ENCODE results near the gene H6PD. TPM values are rescaled to one million over a fixed set of nuclear protein-coding genes. Genes with fewer than 3 reads are reported as not detected.

Gene H6PD
- total and polyA plus RNA-seq, 9 of the 15 experiments (the other 6 are each of a cell fraction or from before 2014, with no cell fraction given), result 0.04 to 2.5 (median 0.95) TPM

DNA sequence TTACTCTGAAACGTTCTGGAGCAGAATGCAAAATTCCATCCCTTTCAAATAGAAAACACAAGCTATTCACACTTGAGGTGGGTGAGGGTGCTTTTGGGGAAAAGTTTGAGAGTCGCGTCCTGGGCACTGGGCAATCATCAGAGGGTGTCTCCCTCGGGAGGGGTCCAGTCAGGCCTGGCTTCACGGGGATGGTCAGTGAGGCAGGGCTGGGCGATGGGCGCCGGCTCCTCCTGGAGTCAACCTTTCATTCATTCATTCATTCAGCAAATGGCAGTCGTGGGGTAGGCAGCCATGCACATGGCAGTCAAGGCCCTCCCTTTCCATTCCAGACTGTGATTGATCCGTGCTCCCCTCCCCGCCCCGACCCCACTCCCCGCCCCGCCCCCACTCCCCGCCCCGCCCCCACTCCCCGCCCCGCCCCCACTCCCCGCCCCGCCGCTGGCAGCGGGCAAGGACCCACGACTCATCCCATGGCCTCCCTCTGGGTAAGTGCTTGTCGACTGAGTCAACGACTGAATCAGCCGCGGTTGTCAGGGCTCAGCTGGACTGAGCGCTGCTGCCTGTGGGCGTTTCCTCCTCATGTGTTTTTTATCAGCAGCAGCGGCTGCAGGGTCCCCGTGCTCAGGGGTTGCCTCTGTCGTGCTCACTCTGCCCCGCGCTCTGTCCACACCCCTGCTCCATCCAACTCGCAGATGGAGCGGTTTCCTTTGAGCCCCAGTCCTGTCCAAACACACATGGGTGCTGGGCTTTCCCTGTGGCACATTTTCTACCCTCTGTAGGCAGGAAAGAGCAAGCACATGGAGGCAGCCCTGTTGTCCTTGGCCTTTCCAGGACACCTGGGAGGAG lies 45.7 kb downstream of the H6PD start:
- Histone ChIP-seq H3K27me3 (ENCODE audit: control insufficient read depth in 2 of 2, insufficient read depth in 2 of 2, low read length in 2 of 2) (peaks cover 15 to 54% of the 10 kb centered on the region in 2 experiments), H3K4me2 (ENCODE audit: insufficient read depth, low read length) (no peak overlapping the region), H3K9me3 (replicated peaks; ENCODE audit: control insufficient read depth, insufficient read depth, low read depth, low read length) (no peaks in the 10 kb centered on the region; the same call in 1 of the 2 replicates), H3K9me1 (ENCODE audit: control insufficient read depth, insufficient read depth, low read length) (no peaks in the 10 kb centered on the region), H3K36me3 (ENCODE audit: control insufficient read depth, insufficient read depth, low read length) (no peaks in the 10 kb centered on the region), H3K79me2 (ENCODE audit: control insufficient read depth, insufficient read depth, low read length) (no peaks in the 10 kb centered on the region), H2AFZ (ENCODE audit: low read depth, low read length) (no peak overlapping the region), H3K4me1 (replicated peaks in 1 of 2; ENCODE audit: control insufficient read depth in 2 of 2, insufficient read depth in 2 of 2, low read length in 2 of 2) (peaks cover 4 to 16% of the 10 kb centered on the region in 2 experiments; a peak in 3 of 5 replicates), H3K4me3 (no peak overlapping the region), H4K20me1 (replicated peaks; ENCODE audit: control insufficient read depth, insufficient read depth, low read length) (peaks cover 8% of the 10 kb centered on the region; the same call in 1 of the 2 replicates), H3K9ac (ENCODE audit: insufficient read depth in 1 of 2, low read depth in 2 of 2, low read length in 2 of 2) (peak overlapping the region in 1 of 2 experiments; percentile 55; a peak in 1 of 4 replicates), H3K27ac (ENCODE audit: extremely low read depth, low read depth, low read length) (no peak overlapping the region)
- intact Hi-C loops (cut with micrococcal nuclease), result loop anchor here (10.0 kb wide), 1 partner anchor 305 kb away; the partner anchor contains the start of gene TMEM201
- 15% methylated on average over 30 of the region's 36 CpGs for WGBS (ENCODE audit: insufficient coverage, low coverage, missing lambda C conversion rate)
- ATAC-seq, result peak; percentile 71
- TF ChIP-seq ARID3B (CRISPR knock-in tag; IDR thresholded peaks at IDR 0.05; ENCODE audit: borderline replicate concordance) (no peak), COPS2 (conservative IDR thresholded peaks at IDR 0.05) (no peak), BHLHE40 (IDR thresholded peaks at IDR 0.05; ENCODE audit: low read length) (peak; percentile 40; the same call in 1 of the 2 replicates), EP300 (IDR thresholded peaks at IDR 0.05; ENCODE audit: low read length) (no peak), UBTF (IDR thresholded peaks at IDR 0.05; ENCODE audit: borderline replicate concordance in 1 of 2, low read depth in 2 of 2, low read length in 2 of 2) (0 out of 4 replicates have a peak, but pooled peaks of 1 of the 2 experiments have one; percentile 56), VEZF1 (CRISPR knock-in tag; IDR thresholded peaks at IDR 0.05) (peak; percentile 17; the same call in 1 of the 2 replicates), TFAP4 (CRISPR knock-in tag; IDR thresholded peaks at IDR 0.05; ENCODE audit: borderline replicate concordance) (peak; percentile 65; the same call in 1 of the 2 replicates), MYNN (IDR thresholded peaks at IDR 0.05) (peak; percentile 43; the same call in 1 of the 2 replicates), MYNN (CRISPR knock-in tag; IDR thresholded peaks at IDR 0.05) (no peak), KLF13 (tag; IDR thresholded peaks at IDR 0.05; ENCODE audit: borderline replicate concordance, low read depth) (peak; percentile 56; the same call in 1 of the 2 replicates), EGR1 (conservative IDR thresholded peaks at IDR 0.05) (peak; percentile 47; the same call in 1 of the 2 replicates)
- TF ChIP-seq, protein P1, sequence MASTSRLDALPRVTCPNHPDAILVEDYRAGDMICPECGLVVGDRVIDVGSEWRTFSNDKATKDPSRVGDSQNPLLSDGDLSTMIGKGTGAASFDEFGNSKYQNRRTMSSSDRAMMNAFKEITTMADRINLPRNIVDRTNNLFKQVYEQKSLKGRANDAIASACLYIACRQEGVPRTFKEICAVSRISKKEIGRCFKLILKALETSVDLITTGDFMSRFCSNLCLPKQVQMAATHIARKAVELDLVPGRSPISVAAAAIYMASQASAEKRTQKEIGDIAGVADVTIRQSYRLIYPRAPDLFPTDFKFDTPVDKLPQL (IDR thresholded peaks at IDR 0.05; ENCODE audit: extremely low read depth, insufficient read length), result no peak
- DNase-seq (ENCODE audit: extremely low read depth in 1 of 4, low spot score in 3 of 4), result peak; percentile 49 to 60 (median 57)
- no peak for FAIRE-seq
- POLR2A ChIA-PET, result interaction anchor here (0.7 to 2.4 kb wide), 4 partner anchors 10 to 211 kb away, joined by 3 to 7 read pairs (median 4); no protein-coding TSS in a partner anchor
- CTCF ChIA-PET (ENCODE audit: low intra/inter-chr PET ratio), result no interaction called here
- in situ Hi-C loops (cut with MboI), result loop anchor here (10.0 kb wide), 1 partner anchor 175 kb away; no protein-coding TSS in a partner anchor
- BruUV-seq (replicated peaks), result no TSS peak
